PC-9 (cell line): Measurements from ENCODE around the gene MIB2. TPM values are rescaled to one million over a fixed set of nuclear protein-coding genes. Genes with fewer than 3 reads are reported as not detected.

Experiments used
- BruUV-seq: library from RNA; stranded (reverse); fragments of 400-500 nt; replicated peaks from 2 replicates; lab custom pipeline; 2021; lab: Mats Ljungman, UMichigan
- CTCF ChIA-PET: fragments of 300-600 bp; sonication (Branson Sonifier 250); formaldehyde crosslinking; loops from one replicate; lab custom pipeline; 2022; ENCODE audit warnings: antibody characterized with exemption; lab: Charles Lee
- POLR2A ChIA-PET: fragments of 300-600 bp; sonication (Branson Sonifier 250); formaldehyde crosslinking; loops from one replicate; lab custom pipeline; 2022; ENCODE audit warnings: antibody characterized with exemption; ENCODE audit not compliant: unreplicated experiment; lab: Charles Lee
- DNase-seq, 2 experiments: peaks; one replicate each; pipeline versions ENCODE4 v3.0.0 to v3.0.0-alpha.2; 2015 to 2022; ENCODE audit warnings: mixed read lengths in 1 of 2
- H2AFZ ChIP-seq: fragments of 200-600 bp; sonication (generic); 2 replicates; pipeline ENCODE4 v1.8.1; 2017; ENCODE audit warnings: antibody characterized with exemption
- H3F3A ChIP-seq: fragments of 200-600 bp; sonication (generic); 2 replicates; pipeline ENCODE4 v1.8.1; 2017; ENCODE audit warnings: antibody characterized with exemption, mild to moderate bottlenecking, low read depth; ENCODE audit not compliant: insufficient read depth
- H3K27ac ChIP-seq: fragments of 200-600 bp; sonication (generic); 2 replicates; pipeline ENCODE4 v1.6.1; 2016; ENCODE audit warnings: mixed run types
- H3K27me3 ChIP-seq: fragments of 200-600 bp; sonication (generic); 2 replicates; pipeline ENCODE4 v1.6.1; 2016; ENCODE audit warnings: low read depth, mixed run types; ENCODE audit not compliant: insufficient read depth
- H3K36me3 ChIP-seq: fragments of 200-600 bp; sonication (generic); 2 replicates; pipeline ENCODE4 v1.6.1; 2016; ENCODE audit warnings: low read depth, mixed run types
- H3K4me1 ChIP-seq: fragments of 200-600 bp; sonication (generic); replicated peaks from 2 replicates; pipeline ENCODE4 v1.6.1; 2016; ENCODE audit warnings: mixed run types; ENCODE audit not compliant: insufficient read depth
- H3K4me2 ChIP-seq: fragments of 200-600 bp; sonication (generic); 2 replicates; pipeline ENCODE4 v1.6.1; 2017; ENCODE audit warnings: mixed run types
- H3K4me3 ChIP-seq: fragments of 200-600 bp; sonication (generic); 2 replicates; pipeline ENCODE4 v1.6.1; 2016; ENCODE audit warnings: mixed run types
- H3K79me2 ChIP-seq: fragments of 200-600 bp; sonication (generic); 2 replicates; pipeline ENCODE4 v1.6.1; 2017; ENCODE audit warnings: low read depth, mixed run types
- H3K9me2 ChIP-seq: fragments of 200-600 bp; sonication (generic); 2 replicates; pipeline ENCODE4 v1.8.1; 2017; ENCODE audit warnings: mild to moderate bottlenecking; ENCODE audit not compliant: insufficient read depth
- H3K9me3 ChIP-seq: fragments of 200-600 bp; sonication (generic); 2 replicates; pipeline ENCODE4 v1.8.1; 2016; ENCODE audit warnings: low read depth; ENCODE audit not compliant: insufficient read depth
- H4K20me1 ChIP-seq: fragments of 200-600 bp; sonication (generic); 2 replicates; pipeline ENCODE4 v1.8.1; 2017; ENCODE audit not compliant: insufficient read depth
- CTCF ChIP-seq: fragments of 200-600 bp; sonication (generic); conservative IDR thresholded peaks from 2 replicates; pipeline ENCODE4 v1.6.1; 2017; ENCODE audit warnings: mixed run types, antibody characterized with exemption, mild to moderate bottlenecking, moderate library complexity
- EZH2 ChIP-seq: fragments of 200-600 bp; sonication (generic); IDR thresholded peaks from 2 replicates; pipeline ENCODE4 v1.8.0; 2017; ENCODE audit warnings: antibody characterized with exemption, low read depth
- intact Hi-C: fragments of 100-400 bp; cut with micrococcal nuclease; formaldehyde crosslinking; loops from one replicate; pipeline ENCODE4 v1.10.0; 2022; ENCODE audit not compliant: unreplicated experiment
- total RNA-seq: library from RNA; stranded (reverse); gene quantifications from 2 replicates; pipeline ENCODE4 v1.2.3, GENCODE V29; 2021

The MIB2 gene
- total RNA-seq, 1 experiment from 2014 or later, result 75.0 TPM

GRCh38 chr1:1628754-1629429 is 13.6 kb downstream of the MIB2 start:
- no peaks in the 10 kb centered on the region for H3K9me3 ChIP-seq
- no peaks in the 10 kb centered on the region for H4K20me1 ChIP-seq
- intact Hi-C loops, result no loop called here
- BruUV-seq, result no TSS peak
- no peaks in the 10 kb centered on the region for H3K79me2 ChIP-seq
- no peaks in the 10 kb centered on the region for H3K27me3 ChIP-seq
- POLR2A ChIA-PET, result interaction anchor here (0.6 kb wide), 1 partner anchor 10 kb away, joined by 9 read pairs; no protein-coding TSS in a partner anchor
- DNase-seq, result no peak
- no peaks in the 10 kb centered on the region for H3F3A ChIP-seq
- no peak for TF ChIP-seq CTCF
- TF ChIP-seq EZH2, result no peak
- no peaks in the 10 kb centered on the region for H3K36me3 ChIP-seq
- H3K9me2 ChIP-seq, result no peaks in the 10 kb centered on the region
- H3K4me1 ChIP-seq, result no peaks in the 10 kb centered on the region
- CTCF ChIA-PET, result no interaction called here
- H3K4me2 ChIP-seq, result no peak overlapping the region
- H3K4me3 ChIP-seq, result no peak overlapping the region
- H2AFZ ChIP-seq, result no peak overlapping the region
- H3K27ac ChIP-seq, result no peak overlapping the region

- intact Hi-C loops, result no loop called here
- no peaks in the 10 kb centered on the region for H3K36me3 ChIP-seq
- no peak overlapping the region for H3K27ac ChIP-seq
- H3K4me1 ChIP-seq, result no peaks in the 10 kb centered on the region
- POLR2A ChIA-PET, result no interaction called here
- no peak overlapping the region for H3K4me3 ChIP-seq
- H3K9me3 ChIP-seq, result no peaks in the 10 kb centered on the region
- H3K4me2 ChIP-seq, result no peak overlapping the region
- no peak for DNase-seq
- TF ChIP-seq CTCF (no peak), EZH2 (no peak)
- no TSS peak for BruUV-seq
- no peaks in the 10 kb centered on the region for H3K27me3 ChIP-seq
- no peaks in the 10 kb centered on the region for H4K20me1 ChIP-seq
- CTCF ChIA-PET, result no interaction called here
- no peaks in the 10 kb centered on the region for H3K9me2 ChIP-seq
- no peak overlapping the region for H2AFZ ChIP-seq
- H3F3A ChIP-seq, result no peaks in the 10 kb centered on the region
- no peaks in the 10 kb centered on the region for H3K79me2 ChIP-seq
Observed at GRCh38 chr1:1629430-1630190, 14.3 kb downstream of the MIB2 start.

- TF ChIP-seq CTCF (no peak), EZH2 (no peak)
- DNase-seq, result no peak
- Histone ChIP-seq H3F3A (no peaks in the 10 kb centered on the region), H3K9me3 (no peaks in the 10 kb centered on the region), H3K36me3 (no peaks in the 10 kb centered on the region), H2AFZ (no peak overlapping the region), H4K20me1 (no peaks in the 10 kb centered on the region), H3K27me3 (no peaks in the 10 kb centered on the region), H3K4me3 (no peak overlapping the region), H3K4me2 (no peak overlapping the region), H3K79me2 (no peaks in the 10 kb centered on the region), H3K4me1 (no peaks in the 10 kb centered on the region), H3K27ac (no peak overlapping the region), H3K9me2 (no peaks in the 10 kb centered on the region)
- intact Hi-C loops, result no loop called here
- BruUV-seq, result no TSS peak
- CTCF ChIA-PET, result no interaction called here
- POLR2A ChIA-PET, result no interaction called here
Observed at GRCh38 chr1:1630191-1630964, 15.1 kb downstream of the MIB2 start.
